Suppressor macrophage treated with lipopolysaccharide for 1 hour (primary cell): ENCODE results near the gene ZNF611.
"Not testable (repeated sequence)": the region's sequence is repeated elsewhere in the genome, so short reads cannot be mapped to it uniquely, and the experiment has no call there.

Experiments
- DNase-seq, 3 donors: peaks; one replicate each; pipeline ENCODE4 v3.0.0-alpha.2; 2020 to 2022

Gene ZNF611

DNA sequence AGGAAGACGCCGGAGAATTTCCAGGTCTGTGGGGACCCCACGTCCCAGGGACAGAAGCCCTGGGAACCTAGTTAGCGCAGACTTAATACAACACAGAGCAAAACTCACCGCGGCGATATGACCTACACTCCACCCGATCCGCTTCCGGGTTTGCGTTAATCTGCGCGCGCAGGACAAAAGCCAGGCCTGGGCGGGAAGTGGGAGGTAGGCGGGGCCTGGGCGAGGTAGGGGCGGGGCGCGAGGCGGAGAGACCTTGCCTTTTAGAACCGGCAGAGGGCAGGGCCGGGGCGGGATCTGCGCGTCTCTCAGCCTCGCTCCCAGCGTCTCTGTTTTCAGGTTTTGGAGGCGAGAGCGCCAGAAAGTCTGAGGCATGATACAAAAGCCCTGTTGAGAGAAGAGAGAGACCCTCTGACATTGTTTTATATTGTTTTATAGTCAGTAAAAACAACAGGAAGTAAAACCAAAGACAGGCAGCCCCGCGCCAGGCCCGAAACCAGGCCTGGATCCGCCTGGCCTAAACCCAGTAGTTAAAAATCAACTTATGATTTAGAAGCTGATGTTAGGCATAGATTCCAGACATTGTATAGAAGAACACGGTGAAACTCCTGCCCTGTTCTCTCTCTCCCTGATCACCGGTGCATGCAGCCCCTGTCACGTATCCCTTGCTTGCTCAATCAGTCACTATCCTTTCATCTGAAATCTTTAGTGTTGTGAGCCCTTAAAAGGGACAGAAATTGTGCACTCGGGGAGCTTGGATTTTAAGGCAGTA lies at the start of gene ZNF611:
TSS of gene ZNF611 (minus strand) at position 152 of the 769 bp plus-strand sequence. CDS start 19,150 bp downstream, outside the sequence.
- peak; percentile 96 to 99 (median 98) for DNase-seq

DNA sequence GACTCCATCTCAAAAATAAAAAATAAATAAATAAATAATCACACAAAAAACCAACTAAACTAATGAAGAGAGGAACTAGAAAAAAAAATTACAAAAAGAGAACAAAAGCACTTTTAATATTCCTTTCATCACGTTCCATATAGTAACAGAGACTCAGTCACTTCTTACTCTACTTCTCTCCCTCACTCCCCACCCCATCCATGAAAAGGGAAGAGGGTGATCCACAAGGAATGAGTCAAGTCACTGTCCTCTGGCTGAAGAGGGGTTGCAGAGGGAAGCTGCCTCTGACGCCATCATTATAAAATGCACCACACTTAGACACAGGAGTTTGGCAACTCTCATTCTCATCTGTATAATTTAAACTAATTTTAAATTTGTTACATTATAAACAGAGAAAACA lies 48.0 kb upstream of the ZNF611 start:
- not testable (repeated sequence) for DNase-seq

DNA sequence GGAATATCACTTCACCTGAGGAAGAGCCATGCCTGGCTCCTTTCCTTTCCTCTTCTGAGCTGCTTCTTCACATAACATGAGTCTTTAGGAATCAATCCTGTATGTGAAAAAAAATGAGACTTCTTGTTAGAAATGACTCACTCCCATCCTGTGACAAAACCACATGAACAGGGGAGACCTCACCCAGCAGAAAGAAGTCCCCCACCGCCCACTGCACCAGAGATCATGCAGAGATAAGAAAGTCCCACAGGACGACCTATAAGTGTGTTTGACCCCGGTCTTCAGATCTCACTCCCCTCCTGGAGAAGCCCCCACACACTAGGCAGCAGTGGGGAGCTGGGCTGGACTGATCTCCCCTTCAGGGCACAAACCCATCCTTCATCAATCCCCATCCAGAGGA lies 44.0 kb upstream of the ZNF611 start:
- peak in 2 of 3 donors; percentile 2 to 6 for DNase-seq

DNA sequence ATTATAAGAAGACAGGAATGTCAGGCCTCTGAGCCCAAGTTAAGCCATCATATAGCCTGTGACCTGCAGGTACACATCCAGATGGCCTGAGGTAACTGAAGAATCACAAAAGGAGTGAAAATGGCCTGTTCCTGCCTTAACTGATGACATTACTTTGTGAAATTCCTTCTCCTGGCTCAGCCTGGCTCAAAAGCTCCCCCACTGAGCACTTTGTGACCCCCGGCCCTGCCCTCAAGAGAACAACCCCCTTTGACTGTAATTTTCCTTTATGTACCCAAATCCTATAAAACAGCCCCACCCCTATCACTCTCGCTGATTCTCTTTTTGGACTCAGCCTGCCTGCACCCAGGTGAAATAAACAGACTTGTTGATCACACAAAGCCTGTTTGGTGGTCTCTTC lies 21.6 kb upstream of the ZNF611 start:
- not testable (repeated sequence) for DNase-seq

DNA sequence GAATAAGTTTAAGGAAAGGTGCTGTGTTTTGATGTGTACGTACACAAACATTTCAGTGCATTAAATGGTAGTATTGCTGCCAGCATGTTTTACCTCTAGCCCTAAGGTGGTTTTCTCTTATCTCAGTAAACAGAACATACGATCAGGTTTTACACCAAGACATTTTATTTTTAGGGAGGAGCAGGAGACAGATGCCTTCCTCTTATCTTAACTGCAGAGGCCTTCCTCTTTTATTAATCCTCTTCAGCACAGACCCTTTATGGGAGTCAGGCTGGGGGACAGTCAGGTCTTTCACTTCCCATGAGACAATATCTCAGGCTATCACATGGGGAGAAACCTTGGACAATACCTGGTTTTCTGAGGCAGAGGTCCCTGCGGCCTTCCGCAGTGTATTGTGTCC lies 14.9 kb upstream of the ZNF611 start:
- DNase-seq: no peak

DNA sequence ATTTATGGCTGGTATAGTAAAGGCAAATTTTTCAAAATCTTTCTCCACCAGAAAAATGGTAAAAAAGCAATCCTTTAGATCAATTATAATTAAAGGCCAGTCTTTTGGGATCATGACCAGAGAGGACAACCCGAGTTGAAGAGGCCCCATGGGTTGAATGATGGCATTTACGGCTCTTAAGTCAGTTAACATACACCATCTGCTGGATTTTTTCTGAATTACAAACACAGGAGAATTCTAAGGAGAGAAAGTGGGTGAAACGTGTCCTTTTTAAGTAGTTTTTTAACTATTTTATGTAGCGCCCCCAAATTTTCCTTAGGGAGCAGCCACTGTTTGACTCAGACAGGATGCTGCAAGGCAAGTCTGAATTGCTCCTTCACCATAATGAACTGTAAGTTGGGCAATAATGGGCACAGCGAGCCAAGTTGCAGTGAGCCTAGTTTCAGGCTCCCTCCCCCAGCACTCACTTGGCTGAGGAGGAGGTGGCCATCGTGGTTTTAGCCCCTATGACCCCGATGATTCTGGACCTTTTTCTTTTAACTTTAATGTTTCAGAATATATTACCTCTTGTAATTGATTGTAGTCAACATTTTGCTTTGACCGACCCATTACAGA lies 13.6 kb upstream of the ZNF611 start:
- DNase-seq: peak; percentile 54 to 75 (median 54)

DNA sequence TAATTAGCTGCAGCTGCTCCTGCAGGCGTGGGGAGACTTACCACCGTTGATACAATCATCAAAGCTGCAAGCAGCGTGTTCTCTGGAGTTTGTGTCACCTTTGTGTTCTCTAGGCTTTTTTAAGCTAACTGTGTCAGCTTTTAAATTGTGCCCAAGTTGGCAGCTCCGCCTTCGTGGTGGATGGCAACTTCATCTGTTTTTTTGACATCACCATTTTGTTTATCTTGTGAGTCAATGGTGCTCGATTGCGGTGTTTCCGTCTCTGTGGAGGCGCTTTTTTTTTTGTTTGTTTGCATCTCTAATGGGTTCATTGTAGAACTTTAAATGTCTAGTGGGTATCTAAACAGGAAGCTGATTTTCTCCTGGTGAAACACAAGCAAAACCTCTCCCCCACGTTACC lies 11.1 kb upstream of the ZNF611 start:
- not testable (repeated sequence) for DNase-seq

DNA sequence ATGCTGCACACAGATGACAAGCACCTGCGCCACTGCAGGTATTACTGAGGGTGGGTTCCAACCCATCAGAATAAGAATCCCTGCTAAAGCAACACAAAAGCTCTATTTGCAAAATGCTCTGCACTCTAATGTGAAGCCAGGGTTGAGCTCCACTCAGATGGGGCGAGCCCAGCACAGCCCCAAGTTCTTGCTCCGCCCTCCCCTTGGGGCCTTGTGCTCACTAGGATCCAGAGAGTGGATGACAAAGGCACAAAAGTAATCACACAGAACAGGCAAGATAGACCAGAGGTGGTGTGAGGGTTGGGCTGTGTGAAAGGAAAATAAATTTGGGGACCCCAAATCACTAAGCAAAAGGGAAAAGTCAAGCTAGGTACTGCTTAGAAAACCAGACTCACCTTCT lies 8.2 kb upstream of the ZNF611 start:
- DNase-seq: no peak

DNA sequence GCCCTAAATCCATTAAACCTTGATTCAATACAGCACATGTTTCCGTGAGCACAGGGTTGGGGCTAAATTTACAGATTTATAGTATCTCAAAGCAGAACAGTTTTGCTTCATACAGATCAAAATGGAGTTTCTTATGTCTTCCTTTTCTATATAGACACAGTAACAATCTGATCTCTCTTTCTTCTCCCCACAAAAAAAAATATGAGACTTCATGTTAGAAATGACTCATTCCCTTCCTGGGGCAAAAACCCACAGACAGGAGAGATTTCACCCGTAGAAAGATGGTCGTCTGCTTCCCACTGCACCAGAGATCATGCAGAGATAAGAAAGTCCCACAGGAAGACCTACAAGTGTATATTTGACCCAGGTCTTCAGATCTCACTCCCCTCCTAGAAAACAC lies 7.7 kb upstream of the ZNF611 start:
- DNase-seq: no peak

DNA sequence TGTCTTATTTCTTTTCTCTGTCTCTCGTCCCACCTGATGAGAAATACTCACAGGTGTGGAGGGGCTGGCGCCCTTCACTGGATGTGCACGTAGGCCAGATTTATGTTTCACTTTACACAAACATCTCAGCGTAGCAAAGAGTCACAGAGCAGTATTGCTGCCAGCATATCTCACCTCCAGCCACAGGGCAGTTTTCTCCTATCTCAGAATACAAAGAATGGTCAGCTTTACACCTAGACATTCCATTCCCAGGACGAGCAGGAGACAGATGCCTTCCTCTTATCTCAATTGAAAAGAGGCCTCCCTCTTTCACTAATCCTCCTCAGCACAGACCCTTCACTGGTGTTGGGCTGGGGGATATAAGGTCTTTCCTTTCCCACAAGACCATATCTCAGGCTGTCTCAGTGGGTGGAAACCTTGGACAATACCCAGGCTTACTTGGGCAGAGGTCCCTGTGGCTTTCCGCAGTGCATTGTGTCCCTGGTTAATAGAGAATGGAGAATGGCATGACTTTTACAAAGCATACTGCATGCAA lies 7.2 kb upstream of the ZNF611 start:
- no peak for DNase-seq

DNA sequence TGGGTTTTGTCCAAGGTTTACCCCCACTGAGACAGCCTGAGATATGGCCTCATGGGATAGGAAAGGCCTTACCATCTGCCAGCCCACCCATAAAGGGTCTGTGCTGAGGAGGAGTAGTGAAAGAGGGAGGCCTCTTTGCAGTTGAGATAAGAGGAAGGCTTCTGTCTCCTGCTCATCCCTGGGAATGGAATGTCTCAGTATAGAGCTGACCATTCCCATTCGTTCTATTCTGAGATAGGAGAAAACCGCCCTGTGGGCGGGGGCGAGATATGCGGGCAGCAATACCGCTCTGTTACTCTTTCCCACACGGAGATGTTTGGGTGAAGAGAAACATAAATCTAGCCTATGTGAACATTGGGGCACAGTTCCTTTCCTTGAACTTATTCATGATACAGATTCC lies 6.5 kb upstream of the ZNF611 start:
- not testable (repeated sequence) for DNase-seq

DNA sequence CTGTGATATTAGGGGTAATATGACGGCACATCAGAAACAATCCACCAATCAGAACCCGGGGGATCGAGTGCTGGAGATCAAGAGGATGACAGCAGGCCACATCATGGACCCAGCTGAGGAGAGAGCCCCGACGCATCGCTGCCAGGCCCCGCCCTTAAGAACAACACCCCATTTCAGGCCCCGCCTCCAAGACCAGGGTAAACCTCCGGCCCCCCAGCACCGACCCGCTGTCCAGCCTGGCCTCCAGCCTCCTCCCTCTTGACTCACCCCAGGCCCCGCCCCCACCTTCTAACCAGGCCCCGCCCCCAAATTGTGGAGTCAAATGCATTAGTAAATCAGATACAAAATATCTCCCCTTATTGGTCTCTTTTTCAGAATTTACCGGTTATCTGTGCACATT lies 4.7 kb upstream of the ZNF611 start:
- no peak for DNase-seq

DNA sequence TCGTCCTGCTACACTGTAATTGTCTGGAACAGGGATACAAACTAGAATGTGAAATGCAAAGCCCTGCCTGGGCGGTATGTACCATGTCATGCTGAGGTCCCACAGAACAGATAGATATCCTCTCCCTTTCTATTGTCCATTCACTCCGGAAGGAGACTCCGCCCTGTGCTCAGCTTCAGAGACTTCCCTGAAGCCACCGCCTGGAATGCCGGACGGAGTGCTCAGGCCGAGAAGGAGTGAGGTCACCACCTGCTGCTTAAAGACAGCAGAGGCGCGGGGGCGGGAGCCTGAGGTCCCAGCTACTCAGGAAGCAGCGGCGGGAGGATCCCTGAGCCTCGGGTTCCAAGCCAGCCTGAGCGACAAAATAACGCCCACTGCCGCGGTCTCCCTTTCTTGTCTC lies 890 bp upstream of the ZNF611 start:
- DNase-seq: no peak

DNA sequence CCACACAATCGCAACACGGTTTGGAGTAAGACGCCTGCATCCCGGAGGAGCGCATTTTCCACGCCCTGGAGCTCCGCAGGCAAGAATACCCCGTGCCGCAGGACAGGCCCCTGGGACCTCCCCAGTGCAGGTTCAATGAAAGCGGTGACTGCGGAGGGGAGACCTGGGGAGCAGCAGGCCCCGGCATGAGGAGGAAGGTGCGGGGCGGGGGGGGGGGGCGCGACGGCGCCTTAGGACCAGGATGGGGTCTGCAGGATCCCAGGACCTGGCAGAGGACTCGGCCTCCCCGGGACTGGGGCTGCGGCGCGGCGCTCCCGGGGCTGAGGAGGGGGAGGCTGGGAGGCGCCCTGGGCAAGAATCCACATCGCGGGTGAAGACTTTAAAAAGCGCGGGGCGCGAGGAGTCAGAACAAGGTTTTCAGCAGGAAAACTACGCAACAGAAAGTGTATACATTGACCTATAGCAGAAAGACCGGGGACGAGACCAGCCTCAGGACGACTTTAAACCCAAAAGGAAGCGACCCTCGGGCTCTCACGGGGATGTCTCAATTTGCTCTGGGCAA lies 432 bp downstream of the ZNF611 start:
- DNase-seq: peak in 1 of 3 donors; percentile 5

DNA sequence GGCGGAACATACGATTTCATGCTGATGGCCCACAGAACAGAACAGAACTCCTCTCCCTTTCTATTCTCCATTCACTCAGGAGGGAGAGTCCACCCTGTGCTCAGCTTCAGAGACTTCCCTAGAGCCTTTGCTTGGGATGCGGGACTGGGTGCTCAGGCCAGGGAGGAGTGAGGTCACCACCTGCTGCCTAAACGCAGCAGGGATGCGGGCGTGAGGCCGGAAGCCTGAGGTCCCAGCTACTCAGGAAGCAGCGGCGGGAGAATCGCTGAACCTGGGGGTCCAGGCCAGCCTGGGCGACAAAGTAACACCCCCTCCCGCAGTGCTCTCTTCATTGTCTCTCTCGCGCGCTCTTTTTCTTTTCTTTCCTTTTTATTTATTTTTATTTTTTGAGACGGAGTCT lies 8.8 kb downstream of the ZNF611 start:
- not testable (repeated sequence) for DNase-seq

DNA sequence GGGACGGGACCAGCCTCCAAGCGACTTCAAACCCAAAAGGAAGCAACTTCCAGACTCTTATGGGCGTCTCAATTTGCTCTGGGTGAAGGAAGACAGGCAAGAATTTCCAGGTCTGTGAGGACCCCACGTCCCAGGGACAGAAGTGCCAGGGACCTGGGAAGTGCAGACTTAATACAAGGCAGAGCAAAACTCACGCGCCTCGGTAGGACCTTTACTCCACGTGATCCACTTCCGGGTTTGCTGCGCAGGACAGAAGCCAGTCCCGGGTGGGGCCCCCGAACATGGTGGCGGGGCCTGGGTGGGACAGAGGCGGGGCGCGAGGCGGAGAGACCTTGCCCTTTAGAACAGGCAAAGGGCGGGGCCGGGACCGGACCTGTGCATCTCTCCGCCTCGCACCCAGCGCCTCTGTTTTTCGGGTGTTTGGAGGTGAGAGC lies 9.3 kb downstream of the ZNF611 start:
- DNase-seq: no peak

DNA sequence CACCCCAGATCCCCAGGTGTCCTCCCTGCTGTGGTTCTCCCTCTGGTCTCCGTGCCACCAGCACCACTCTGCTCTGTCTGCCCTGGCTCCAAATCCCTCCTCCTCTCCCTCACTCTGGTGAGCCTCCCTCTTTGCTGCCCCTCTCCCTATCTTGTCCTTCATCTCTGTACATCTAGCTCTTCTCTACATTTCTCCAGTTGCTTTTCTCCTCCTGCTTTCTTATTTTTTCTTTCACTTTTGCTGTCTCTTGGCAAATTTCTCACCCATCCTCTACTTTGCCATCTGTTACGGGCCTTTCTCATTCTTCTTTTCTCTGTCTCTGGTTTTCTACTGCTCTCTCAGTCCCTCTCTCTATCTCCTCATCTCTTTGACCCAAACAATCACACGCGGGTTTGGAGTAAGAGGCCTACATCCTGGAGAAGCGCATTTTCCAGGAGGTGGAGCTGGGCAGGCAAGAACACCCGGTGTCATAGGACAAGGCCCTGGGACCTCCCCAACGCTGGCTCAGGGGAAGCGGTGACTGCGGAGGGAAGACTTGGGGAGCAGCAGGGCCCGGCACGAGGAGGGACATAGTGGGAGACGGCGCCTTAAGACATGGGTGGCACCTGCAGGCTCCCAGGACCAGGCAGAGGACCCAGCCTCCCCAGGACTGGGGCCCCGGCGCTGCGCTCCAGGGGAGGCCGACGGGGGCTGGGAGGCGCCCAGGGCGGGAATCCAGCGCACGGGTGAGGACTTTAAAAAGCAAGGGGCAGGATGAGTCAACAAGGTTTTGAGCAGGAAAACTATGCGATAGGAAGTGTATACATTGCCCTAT lies 9.9 kb downstream of the ZNF611 start:
- no peak for DNase-seq

DNA sequence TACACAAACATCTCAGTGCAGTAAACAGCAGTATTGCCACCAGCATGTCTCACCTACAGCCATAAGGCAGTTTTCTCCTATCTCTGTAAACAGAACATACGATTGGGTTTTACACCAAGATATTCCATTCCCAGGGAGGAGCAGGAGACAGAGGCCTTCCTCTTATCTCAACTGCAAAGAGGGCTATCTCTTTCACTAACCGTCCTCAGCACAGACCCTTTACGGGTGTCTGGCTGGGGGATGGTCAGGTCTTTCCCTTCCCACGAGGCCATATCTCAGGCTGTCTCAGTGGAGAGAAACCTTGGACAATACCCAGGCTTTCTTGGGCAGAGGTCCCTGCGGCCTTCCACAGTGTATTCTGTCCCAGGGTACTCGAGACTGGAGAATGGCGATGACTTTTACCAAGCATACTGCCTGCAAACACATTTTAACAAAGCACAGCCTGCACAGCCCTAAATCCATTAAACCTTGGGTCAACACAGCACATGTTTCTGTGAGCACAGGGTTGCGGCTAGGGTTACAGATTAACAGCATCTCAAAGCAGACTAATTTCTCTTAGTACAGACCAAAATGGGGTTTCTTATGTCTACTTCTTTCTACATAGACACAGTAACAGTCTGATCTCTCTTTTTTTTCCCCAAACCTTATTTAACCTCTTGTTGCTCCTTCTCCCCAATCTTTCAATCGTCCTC lies 10.8 kb downstream of the ZNF611 start:
- not testable (repeated sequence) for DNase-seq

DNA sequence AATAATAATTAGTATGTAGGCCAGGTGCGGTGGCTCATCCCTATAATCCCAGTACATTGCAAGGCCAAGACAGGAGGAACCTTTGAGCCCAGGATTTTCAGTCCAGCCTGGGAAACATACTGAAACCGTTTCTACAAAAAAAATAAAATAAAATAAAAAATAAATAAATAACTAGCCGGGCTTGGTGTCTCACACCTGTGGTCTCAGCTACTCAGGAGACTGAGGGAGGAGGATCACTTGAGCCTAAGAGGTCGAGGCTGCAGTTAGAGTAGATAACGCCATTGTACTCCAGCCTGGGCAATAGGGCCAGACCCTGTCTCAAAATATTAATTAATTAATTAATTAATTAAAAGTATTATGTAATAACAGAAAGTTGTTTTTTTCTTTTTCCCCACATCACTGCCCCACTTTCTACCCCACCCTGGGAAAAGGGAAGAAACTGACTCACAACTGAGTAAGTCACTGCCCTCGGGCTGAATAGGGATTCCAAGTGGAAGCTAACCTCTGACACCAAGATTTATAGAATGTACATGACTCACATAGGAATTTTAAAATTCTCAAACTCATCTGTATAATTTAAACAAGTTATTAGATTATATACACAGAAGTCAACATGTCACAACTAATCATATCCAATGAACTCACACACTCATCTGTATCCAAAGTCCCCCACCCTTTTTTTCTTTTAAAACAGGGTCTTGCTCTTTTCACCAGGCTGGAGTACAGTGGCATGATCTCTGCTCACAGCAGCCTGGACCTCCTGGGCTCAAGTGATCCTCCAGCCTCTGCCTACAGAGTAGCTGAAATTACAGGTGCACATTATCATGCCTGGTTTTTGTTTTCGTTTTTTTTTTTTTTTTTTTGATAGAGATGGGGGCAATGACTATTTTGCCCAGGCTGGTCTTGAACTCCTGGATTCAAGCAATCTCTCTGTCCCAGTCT lies 12.5 kb downstream of the ZNF611 start:
- DNase-seq: peak in 2 of 3 donors; percentile 15 to 28

DNA sequence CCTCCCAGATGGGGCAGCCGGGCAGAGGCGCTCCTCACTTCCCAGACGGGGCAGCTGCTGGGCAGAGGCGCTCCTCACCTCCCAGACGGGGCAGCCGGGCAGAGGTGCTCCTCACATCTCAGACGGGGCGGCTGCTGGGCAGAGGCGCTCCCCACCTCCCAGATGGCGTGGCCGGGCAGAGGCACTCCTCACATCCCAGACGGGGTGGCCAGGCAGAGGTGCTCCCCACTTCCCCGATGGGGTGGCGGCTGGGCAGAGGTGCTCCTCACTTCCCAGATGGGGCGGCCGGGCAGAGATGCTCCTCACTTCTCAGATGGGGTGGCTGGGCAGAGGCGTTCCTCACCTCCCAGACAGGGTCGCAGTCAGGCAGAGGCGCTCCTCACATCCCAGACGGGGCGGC lies 14.3 kb downstream of the ZNF611 start:
- DNase-seq: not testable (repeated sequence)

DNA sequence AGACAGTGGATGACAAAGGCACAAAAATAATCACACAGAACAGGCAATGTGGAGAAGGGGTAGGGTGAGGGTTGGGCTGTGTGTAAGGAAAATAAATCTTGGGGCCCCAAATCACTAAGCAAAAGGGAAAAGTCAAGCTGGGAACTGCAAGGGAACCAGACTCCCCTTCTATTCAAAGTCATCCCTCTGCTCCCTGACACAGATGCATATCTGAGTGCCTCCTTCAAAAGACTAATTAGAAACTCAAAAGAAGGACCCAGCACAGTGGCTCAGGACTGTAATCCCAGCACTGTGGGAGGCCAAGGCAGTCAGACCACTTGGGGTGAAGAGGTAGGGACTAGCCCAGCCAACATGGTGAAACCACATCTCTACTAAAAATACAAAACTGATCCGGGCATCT lies 18.3 kb downstream of the ZNF611 start:
- no peak for DNase-seq
